CD14-positive monocyte (primary cell): ENCODE data around the gene FAU. TPM values are rescaled to one million over a fixed set of nuclear protein-coding genes. Genes with fewer than 3 reads are reported as not detected.

ENCODE experiments used
- DNase-seq, 3 donors: peaks; one replicate each; pipeline ENCODE4 v3.0.0-alpha.2; 2011 to 2022
- H2AFZ ChIP-seq: 2 replicates; pipeline ENCODE4 v1.6.0; 2012; ENCODE audit warnings: mild to moderate bottlenecking, low read depth, low read length, inconsistent platforms; ENCODE audit not compliant: insufficient read depth, poor library complexity, severe bottlenecking
- H3K27ac ChIP-seq, 2 donors: 1 replicate in 1 of 2; 2 replicates in 1 of 2; pipeline ENCODE4 v1.5.1; 2012 to 2013; ENCODE audit warnings: low read length in 2 of 2, control low read depth in 1 of 2, inconsistent platforms in 1 of 2, low read depth in 1 of 2, mild to moderate bottlenecking in 1 of 2
- H3K27me3 ChIP-seq, 2 donors: one replicate each; pipeline versions ENCODE4 v1.6.0 to v1.6.1; 2011 to 2013; ENCODE audit warnings: low read length in 2 of 2; ENCODE audit not compliant: control insufficient read depth in 2 of 2, insufficient read depth in 2 of 2
- H3K36me3 ChIP-seq, 2 donors: replicated peaks in 1 of 2; 1 replicate in 1 of 2; 2 replicates in 1 of 2; pipeline versions ENCODE4 v1.5.1 to v1.6.1; 2012 to 2013; ENCODE audit warnings: low read length in 2 of 2, control low read depth in 1 of 2, inconsistent platforms in 1 of 2, mild to moderate bottlenecking in 1 of 2; ENCODE audit not compliant: insufficient read depth in 2 of 2, control insufficient read depth in 1 of 2
- H3K4me1 ChIP-seq, 2 donors: 1 replicate in 1 of 2; 2 replicates in 1 of 2; pipeline versions ENCODE4 v1.5.1 to v1.6.1; 2012 to 2013; ENCODE audit warnings: low read length in 2 of 2, control low read depth in 1 of 2, inconsistent platforms in 1 of 2, mild to moderate bottlenecking in 1 of 2, moderate library complexity in 1 of 2; ENCODE audit not compliant: insufficient read depth in 2 of 2, control insufficient read depth in 1 of 2
- H3K4me2 ChIP-seq: replicated peaks from 2 replicates; pipeline ENCODE3; 2012; ENCODE audit warnings: low read length, moderate library complexity, mild to moderate bottlenecking; ENCODE audit not compliant: poor library complexity, severe bottlenecking; ENCODE audit errors: extremely low read depth
- H3K4me3 ChIP-seq, 3 experiments: fragments of 200-600 bp in 1 of 3; sonication (generic) in 1 of 3; replicated peaks in 1 of 3; 1 replicate in 2 of 3; 2 replicates in 1 of 3; pipeline ENCODE4 v1.5.1; 2011 to 2013; ENCODE audit warnings: low read length in 3 of 3, mild to moderate bottlenecking in 3 of 3, control low read depth in 2 of 3, low read depth in 2 of 3, inconsistent platforms in 1 of 3, moderate library complexity in 1 of 3
- H3K79me2 ChIP-seq: 2 replicates; pipeline ENCODE4 v1.6.0; 2012; ENCODE audit warnings: mild to moderate bottlenecking, control low read depth, inconsistent platforms, low read length, moderate library complexity; ENCODE audit not compliant: insufficient read depth
- H3K9ac ChIP-seq: 2 replicates; pipeline ENCODE4 v1.6.0; 2017; ENCODE audit warnings: low read length, mild to moderate bottlenecking; ENCODE audit not compliant: insufficient read depth, poor library complexity, severe bottlenecking
- H3K9me3 ChIP-seq, 2 donors: replicated peaks in 1 of 2; 1 replicate in 1 of 2; 2 replicates in 1 of 2; pipeline versions ENCODE4 v1.5.1 to v1.6.1; 2012 to 2013; ENCODE audit warnings: low read length in 2 of 2, control low read depth in 1 of 2; ENCODE audit not compliant: control insufficient read depth in 1 of 2, insufficient read depth in 1 of 2
- H4K20me1 ChIP-seq: 2 replicates; pipeline ENCODE4 v1.6.0; 2012; ENCODE audit warnings: mild to moderate bottlenecking, low read length, control low read depth, moderate library complexity; ENCODE audit not compliant: insufficient read depth
- H3K27ac Mint-ChIP-seq, 7 donors: one replicate each; pipeline ENCODE4 v1.8.0; 2020; ENCODE audit warnings: mild to moderate bottlenecking in 7 of 7, mixed read lengths in 7 of 7, moderate library complexity in 6 of 7, inconsistent platforms in 2 of 7
- H3K27me3 Mint-ChIP-seq, 3 donors: one replicate each; pipeline ENCODE4 v1.8.0; 2021 to 2022; ENCODE audit warnings: low read depth in 3 of 3, mild to moderate bottlenecking in 3 of 3, mixed read lengths in 3 of 3, moderate library complexity in 3 of 3, inconsistent platforms in 1 of 3
- H3K36me3 Mint-ChIP-seq, 2 donors: one replicate each; pipeline ENCODE4 v1.8.0; 2020; ENCODE audit warnings: mixed read lengths in 2 of 2, inconsistent platforms in 1 of 2, mild to moderate bottlenecking in 1 of 2
- H3K4me1 Mint-ChIP-seq: one replicate; pipeline ENCODE4 v1.8.0; 2020; ENCODE audit warnings: mild to moderate bottlenecking, mixed read lengths
- H3K4me3 Mint-ChIP-seq, 2 donors: one replicate each; pipeline ENCODE4 v1.8.0; 2020; ENCODE audit warnings: mild to moderate bottlenecking in 2 of 2, mixed read lengths in 2 of 2, moderate library complexity in 1 of 2
- H3K9me3 Mint-ChIP-seq, 7 donors: one replicate each; pipeline ENCODE4 v1.8.0; 2020 to 2022; ENCODE audit warnings: mixed read lengths in 7 of 7, mild to moderate bottlenecking in 6 of 7, moderate library complexity in 6 of 7, inconsistent platforms in 2 of 7
- CTCF ChIP-seq: fragments of 200-600 bp; IDR thresholded peaks from one replicate; pipeline ENCODE4 v1.8.0; 2022; ENCODE audit warnings: antibody characterized with exemption, mild to moderate bottlenecking
- WGBS: methylation state at CpG from one replicate; pipeline ENCODE4 v1.1.5; 2013; ENCODE audit warnings: missing lambda C conversion rate; ENCODE audit not compliant: insufficient coverage; 5-methylcytosine and 5-hydroxymethylcytosine counted together
- intact Hi-C, 2 donors: fragments of 100-400 bp; cut with micrococcal nuclease; formaldehyde crosslinking; loops; one replicate each; pipeline versions ENCODE4 v1.15.0 to v1.15.1; 2023
- polyA plus RNA-seq, 3 donors: library from polyadenylated mRNA; depleted of rRNA in 1 of 3; unstranded in 2 of 3; stranded (reverse) in 1 of 3; fragments of 300-500 nt in 2 of 3; fragments of >200 nt in 1 of 3; fragmentation: Illumina TruSeq in 2 of 3; gene quantifications; 1 replicate in 2 of 3; 2 replicates in 1 of 3; pipeline ENCODE4 v1.2.3, GENCODE V29; 2012 to 2021

Gene FAU
- polyA plus RNA-seq, 3 donors = 668 to 818 (median 799) TPM

- H3K4me1 ChIP-seq = peaks cover 16 to 22% of the 10 kb centered on the region in 2 donors
- H3K27ac ChIP-seq = peak overlapping the region in 1 of 2 donors; percentile 45
- H3K4me3 ChIP-seq = no peak overlapping the region
- 55% methylated on average over 3 of the region's 3 CpGs for WGBS
- H2AFZ ChIP-seq = peak overlapping the region; percentile 17
- H3K79me2 ChIP-seq = peaks cover 55% of the 10 kb centered on the region
- peak; percentile 38 to 53 (median 42) for DNase-seq
- H4K20me1 ChIP-seq = no peaks in the 10 kb centered on the region
- H3K4me2 ChIP-seq = no peak overlapping the region
- TF ChIP-seq CTCF = peak; percentile 71
- Mint-ChIP-seq H3K27ac (peak overlapping the region in 6 of 7 donors; percentile 3 to 71 (median 58)), H3K4me1 (peaks cover 30% of the 10 kb centered on the region), H3K9me3 (no peaks in the 10 kb centered on the region), H3K36me3 (peaks cover 7 to 38% of the 10 kb centered on the region in 2 donors), H3K27me3 (no peaks in the 10 kb centered on the region), H3K4me3 (no peak overlapping the region)
- no peaks in the 10 kb centered on the region for H3K9me3 ChIP-seq
- intact Hi-C loops = no loop called here
- H3K27me3 ChIP-seq = no peaks in the 10 kb centered on the region
- no peak overlapping the region for H3K9ac ChIP-seq
- H3K36me3 ChIP-seq = peaks cover 5 to 18% of the 10 kb centered on the region in 2 donors
Observed at GRCh38 chr11:65078151-65078550, 43.8 kb downstream of the FAU start.

DNA sequence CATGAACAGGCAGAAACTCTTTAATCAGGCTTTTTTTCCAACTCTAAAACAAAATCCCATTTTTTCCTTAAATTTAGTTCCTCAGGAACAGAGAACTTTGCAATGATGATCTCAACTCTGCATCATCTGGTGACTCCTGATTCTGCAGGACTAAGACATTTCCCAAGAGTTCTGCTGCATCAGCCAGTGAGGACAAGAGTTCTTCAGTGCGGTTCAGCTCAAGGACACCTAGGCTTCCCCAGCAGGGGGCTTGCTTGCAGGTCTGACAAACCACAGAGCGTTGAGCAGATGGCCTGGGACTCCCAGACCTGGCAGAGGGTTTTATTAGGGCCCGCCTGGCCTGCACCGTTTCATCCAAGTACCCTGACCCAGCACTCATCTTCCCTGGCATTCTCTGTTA, 44.5 kb downstream of the FAU start:
- H3K9ac ChIP-seq = no peak overlapping the region
- no peak for DNase-seq
- H3K79me2 ChIP-seq = peaks cover 48% of the 10 kb centered on the region
- intact Hi-C loops = no loop called here
- peak overlapping the region in 2 of 7 donors; percentile 67 to 82 for H3K27ac Mint-ChIP-seq
- peak overlapping the region in 1 of 2 donors; percentile 45 for H3K27ac ChIP-seq
- H3K36me3 Mint-ChIP-seq = peaks cover 7 to 38% of the 10 kb centered on the region in 2 donors
- peaks cover 24% of the 10 kb centered on the region for H3K4me1 Mint-ChIP-seq
- H3K27me3 Mint-ChIP-seq = no peaks in the 10 kb centered on the region
- H3K4me3 ChIP-seq = no peak overlapping the region
- H4K20me1 ChIP-seq = no peaks in the 10 kb centered on the region
- H3K4me3 Mint-ChIP-seq = no peak overlapping the region
- no peaks in the 10 kb centered on the region for H3K9me3 ChIP-seq
- TF ChIP-seq CTCF = no peak
- H3K4me1 ChIP-seq = peaks cover 15 to 16% of the 10 kb centered on the region in 2 donors
- no peaks in the 10 kb centered on the region for H3K9me3 Mint-ChIP-seq
- H3K4me2 ChIP-seq = no peak overlapping the region
- H2AFZ ChIP-seq = no peak overlapping the region
- 86% methylated on average over 3 of the region's 4 CpGs for WGBS
- no peaks in the 10 kb centered on the region for H3K27me3 ChIP-seq
- H3K36me3 ChIP-seq = peaks cover 5 to 18% of the 10 kb centered on the region in 2 donors
